HG02571 (cell line): ENCODE measurements around the gene UPB1.

Experiments used
- ATAC-seq: cut with Tn5 transposase; IDR thresholded peaks from one replicate; pipeline ENCODE4 v1.9.1; 2021; ENCODE audit warnings: mild to moderate bottlenecking, moderate library complexity; ENCODE audit not compliant: unreplicated experiment

The UPB1 gene

DNA sequence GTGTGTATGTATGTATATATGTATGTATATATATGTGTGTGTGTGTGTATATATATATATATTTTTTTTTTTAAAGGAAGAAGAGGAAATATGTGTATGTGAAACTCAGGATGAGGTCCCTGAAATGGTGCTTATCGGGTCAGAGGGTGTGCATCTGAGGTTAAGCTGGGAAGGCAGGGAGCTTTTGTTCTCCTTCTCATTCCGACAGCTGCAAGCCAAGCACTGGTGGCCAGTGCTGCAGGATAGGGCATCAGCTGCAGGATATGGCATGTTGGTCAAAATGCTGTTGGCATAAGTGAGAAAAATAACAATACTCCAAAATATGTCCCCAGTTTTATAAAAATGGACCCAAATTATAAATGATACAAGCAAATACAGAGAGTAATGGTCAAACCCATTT, 68.1 kb downstream of the UPB1 start:
- ATAC-seq = no peak

DNA sequence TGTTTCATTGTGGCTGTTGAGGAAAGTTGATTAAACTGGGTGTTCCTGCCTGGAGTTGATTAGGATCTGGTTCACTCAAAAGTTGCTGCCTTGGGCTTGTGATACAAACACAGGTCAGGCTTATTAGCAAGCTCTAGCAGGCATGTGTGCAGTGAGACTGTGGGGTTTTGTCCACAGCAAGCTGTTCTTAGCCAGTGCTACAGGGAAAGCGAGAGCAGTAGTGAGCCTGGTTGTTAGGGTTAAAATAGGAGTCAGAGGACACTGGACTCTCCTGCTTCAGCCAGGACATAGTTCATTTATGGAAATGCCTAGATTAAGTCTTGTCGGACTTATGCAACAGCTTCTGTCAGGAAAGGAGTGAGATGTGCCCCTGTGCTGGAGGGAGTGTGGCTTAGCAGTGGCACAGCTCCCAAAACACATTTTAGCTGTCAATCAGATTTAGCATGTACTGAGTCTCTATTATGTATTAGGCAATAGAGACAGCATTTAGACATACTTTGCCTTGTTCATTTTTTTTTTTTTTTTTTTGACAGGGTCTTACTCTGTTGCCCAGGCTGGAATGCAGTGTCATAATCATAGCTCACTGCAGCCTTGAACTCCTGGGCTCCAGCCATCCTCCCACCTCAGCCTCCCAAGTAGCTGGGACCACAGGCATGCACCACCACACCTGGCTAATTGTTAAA, 69.4 kb downstream of the UPB1 start:
- no peak for ATAC-seq

DNA sequence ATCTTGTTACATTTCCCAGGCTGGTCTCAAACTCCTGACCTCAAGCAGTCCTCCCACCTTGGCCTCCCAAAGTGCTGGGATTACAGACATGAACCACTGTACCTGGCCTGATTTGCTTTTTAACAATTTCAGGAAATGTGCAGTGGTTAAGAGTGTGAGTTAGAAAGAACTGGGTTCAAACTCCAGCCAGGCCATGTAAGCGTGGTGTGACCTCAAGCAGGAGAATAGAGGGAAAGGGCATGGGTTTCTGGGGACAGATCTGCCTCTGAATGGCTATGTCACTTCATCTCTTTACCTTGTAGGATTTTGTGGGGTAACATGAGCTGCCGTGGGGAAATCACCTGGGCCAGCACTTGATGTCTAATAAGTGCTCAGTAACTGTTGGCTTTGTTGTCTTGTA, 69.9 kb downstream of the UPB1 start:
- ATAC-seq = no peak

DNA sequence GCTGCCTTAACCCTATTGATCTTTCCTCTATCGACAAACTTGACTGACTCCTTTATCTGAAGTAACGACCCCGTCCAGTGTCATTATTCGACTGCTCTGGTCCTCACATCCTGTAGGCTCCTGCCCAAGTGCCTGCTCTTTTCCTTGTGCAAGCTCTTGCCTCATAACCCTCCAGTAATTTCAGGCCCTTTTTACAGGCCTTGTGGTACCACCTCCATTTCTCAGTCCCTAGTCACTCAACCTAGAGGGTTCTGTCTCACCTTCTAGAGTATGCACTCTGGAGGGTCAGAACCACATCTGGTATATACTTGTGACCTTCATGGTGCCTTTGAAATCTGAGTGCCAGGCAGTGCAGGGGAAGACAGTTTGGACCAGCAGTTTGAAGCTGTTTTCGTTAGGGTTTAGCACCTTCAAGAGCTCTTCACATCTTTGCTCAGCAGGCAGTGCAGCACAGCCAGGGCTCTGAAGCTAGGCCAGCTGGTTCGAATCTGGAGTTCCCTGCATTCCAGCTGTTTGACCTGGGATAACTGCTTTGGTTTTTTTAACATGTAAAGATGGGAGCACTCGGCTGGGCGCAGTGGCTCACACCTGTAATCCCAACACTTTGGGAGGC, 71.9 kb downstream of the UPB1 start:
- ATAC-seq = no peak

DNA sequence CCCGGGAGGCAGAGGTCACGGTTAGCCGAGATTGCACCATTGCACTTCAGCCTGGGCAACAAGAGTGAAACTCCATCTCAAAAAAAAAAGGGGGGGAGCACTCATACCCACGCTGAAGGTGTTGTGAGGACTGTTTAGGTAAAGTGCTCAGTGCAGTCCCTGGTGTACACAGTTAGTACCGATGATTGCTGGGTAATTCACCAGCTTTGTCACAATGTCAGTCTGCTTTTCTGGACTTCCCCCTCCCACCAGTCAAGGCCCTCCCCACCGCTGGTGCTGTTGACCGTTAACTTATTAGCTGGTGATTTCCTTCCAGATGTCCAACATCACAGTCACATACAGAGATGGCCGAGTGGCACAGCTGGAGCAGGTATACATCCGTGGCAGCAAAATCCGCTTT, 72.5 kb downstream of the UPB1 start:
- ATAC-seq = no peak

DNA sequence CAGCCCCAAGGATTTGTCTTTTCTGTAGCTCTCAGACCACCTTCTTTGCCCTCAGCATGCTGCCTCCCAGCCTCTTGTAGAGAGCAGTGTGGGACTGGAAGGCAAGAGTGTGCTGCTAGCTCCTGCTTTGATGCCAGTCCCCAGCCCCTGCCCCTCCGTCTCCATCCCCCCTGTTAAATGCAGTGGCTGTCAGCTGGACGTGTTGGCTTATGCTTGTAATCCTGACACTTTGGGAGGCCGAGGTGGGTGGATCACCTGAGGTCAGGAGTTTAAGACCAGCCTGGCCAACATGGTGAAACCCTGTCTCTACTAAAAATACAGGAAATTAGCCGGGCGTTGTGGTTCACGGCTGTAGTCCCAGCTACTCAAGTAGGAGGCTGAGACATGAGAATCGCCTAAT, 76.1 kb downstream of the UPB1 start:
- ATAC-seq = no peak

DNA sequence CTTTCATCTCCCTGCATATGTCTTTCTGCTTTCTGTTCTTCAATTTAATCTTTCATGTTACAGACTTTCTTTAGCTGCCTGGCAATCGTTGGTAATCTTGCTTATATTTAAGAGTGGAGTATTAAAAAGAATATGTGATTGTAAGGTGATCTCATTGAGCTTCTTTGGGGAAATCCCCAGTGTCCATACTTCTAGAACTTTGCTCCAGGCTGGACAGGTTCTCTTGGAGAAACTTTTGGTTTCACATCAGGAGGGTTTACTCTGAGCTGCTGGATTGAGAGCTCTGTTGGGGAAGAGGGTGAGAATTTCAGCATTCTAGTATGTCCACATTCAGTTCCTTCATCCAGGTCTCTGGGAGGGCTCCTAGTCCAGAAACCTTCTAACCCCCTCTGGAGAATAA, 81.6 kb downstream of the UPB1 start:
- no peak for ATAC-seq
